GM23338 (cell line): ENCODE results near the gene OBP2A. TPM values are rescaled to one million over a fixed set of nuclear protein-coding genes. Genes with fewer than 3 reads are reported as not detected.

ENCODE experiments used
- ATAC-seq: fragments of 200-7000 bp; cut with Tn5 transposase; 3 replicates; pipeline ENCODE4 v1.9.1; 2020
- DNase-seq: peaks from one replicate; pipeline ENCODE4 v3.0.0-alpha.2; 2015; ENCODE audit warnings: low spot score
- H2AFZ ChIP-seq: fragments of 200-600 bp; sonication (generic); 2 replicates; pipeline ENCODE4 v1.8.0; 2016; ENCODE audit warnings: antibody characterized with exemption, mild to moderate bottlenecking, moderate library complexity
- H3F3A ChIP-seq: fragments of 200-600 bp; sonication (generic); replicated peaks from 2 replicates; pipeline ENCODE4 v1.8.0; 2017; ENCODE audit warnings: antibody characterized with exemption, mixed run types, low read depth
- H3K27ac ChIP-seq: fragments of 200-600 bp; sonication (generic); 2 replicates; pipeline ENCODE4 v1.6.1; 2016; ENCODE audit warnings: low read depth
- H3K27me3 ChIP-seq: fragments of 200-600 bp; sonication (generic); 2 replicates; pipeline ENCODE4 v1.8.0; 2016; ENCODE audit warnings: mild to moderate bottlenecking, mixed run types, moderate library complexity; ENCODE audit not compliant: insufficient read depth
- H3K36me3 ChIP-seq: fragments of 200-600 bp; sonication (generic); 2 replicates; pipeline ENCODE4 v1.8.0; 2016; ENCODE audit warnings: mild to moderate bottlenecking; ENCODE audit not compliant: insufficient read depth
- H3K4me1 ChIP-seq: fragments of 200-600 bp; sonication (generic); 2 replicates; pipeline ENCODE4 v1.8.0; 2016; ENCODE audit warnings: mild to moderate bottlenecking, moderate library complexity; ENCODE audit not compliant: insufficient read depth
- H3K4me2 ChIP-seq: fragments of 200-600 bp; sonication (generic); 2 replicates; pipeline ENCODE4 v1.7.1; 2017; ENCODE audit warnings: mixed run types
- H3K4me3 ChIP-seq: fragments of 200-600 bp; sonication (generic); 2 replicates; pipeline ENCODE4 v1.6.1; 2016; ENCODE audit warnings: mixed run types
- H3K79me2 ChIP-seq: fragments of 200-600 bp; sonication (generic); replicated peaks from 2 replicates; pipeline ENCODE4 v1.8.0; 2017; ENCODE audit warnings: mild to moderate bottlenecking; ENCODE audit not compliant: insufficient read depth
- H3K9me2 ChIP-seq: fragments of 200-600 bp; sonication (generic); 2 replicates; pipeline ENCODE4 v1.8.0; 2017; ENCODE audit not compliant: insufficient read depth
- H4K20me1 ChIP-seq: fragments of 200-600 bp; sonication (generic); replicated peaks from 2 replicates; pipeline ENCODE4 v1.8.0; 2017; ENCODE audit warnings: mild to moderate bottlenecking; ENCODE audit not compliant: insufficient read depth
- H3K27ac Mint-ChIP-seq: 2 replicates; pipeline ENCODE4 v1.8.0; 2020; ENCODE audit warnings: inconsistent platforms, mild to moderate bottlenecking, moderate library complexity, mixed read lengths
- H3K27me3 Mint-ChIP-seq: 3 replicates; pipeline ENCODE4 v1.8.0; 2022; ENCODE audit warnings: low read depth, mild to moderate bottlenecking, moderate library complexity, mixed read lengths, inconsistent platforms; ENCODE audit not compliant: insufficient read depth, poor library complexity
- H3K36me3 Mint-ChIP-seq: 3 replicates; pipeline ENCODE4 v1.8.0; 2021; ENCODE audit warnings: low read depth, mild to moderate bottlenecking, inconsistent platforms, moderate library complexity, mixed read lengths
- H3K4me1 Mint-ChIP-seq: 3 replicates; pipeline ENCODE4 v1.8.0; 2020; ENCODE audit warnings: mild to moderate bottlenecking, inconsistent platforms, mixed read lengths
- H3K4me3 Mint-ChIP-seq: 3 replicates; pipeline ENCODE4 v1.8.0; 2021; ENCODE audit warnings: moderate library complexity, mild to moderate bottlenecking, inconsistent platforms, mixed read lengths
- H3K9me3 Mint-ChIP-seq: 3 replicates; pipeline ENCODE4 v1.8.0; 2020; ENCODE audit warnings: moderate library complexity, mild to moderate bottlenecking, inconsistent platforms, mixed read lengths
- CREB1 ChIP-seq: fragments of 250-450 bp; sonication (Bioruptor Pico); IDR thresholded peaks from 2 replicates; pipeline ENCODE4 v1.5.0; 2020; ENCODE audit warnings: low read depth, mild to moderate bottlenecking, moderate library complexity
- EZH2phosphoT487 ChIP-seq: fragments of 200-600 bp; sonication (generic); IDR thresholded peaks from one replicate; pipeline ENCODE4 v1.8.1; 2018; ENCODE audit warnings: antibody characterized with exemption; ENCODE audit not compliant: unreplicated experiment
- JUNB ChIP-seq: IDR thresholded peaks from one replicate; pipeline ENCODE4 v1.6.1; 2016; ENCODE audit warnings: antibody characterized with exemption; ENCODE audit not compliant: unreplicated experiment
- NANOG ChIP-seq: IDR thresholded peaks from 2 replicates; pipeline ENCODE4 v1.6.1; 2016; ENCODE audit warnings: antibody characterized with exemption, borderline replicate concordance
- POLR2AphosphoS5 ChIP-seq: IDR thresholded peaks from 2 replicates; pipeline ENCODE4 v1.6.1; 2016; ENCODE audit warnings: antibody characterized with exemption, low read depth
- ZNF114 ChIP-seq: fragments of 250-450 bp; sonication (Bioruptor Pico); IDR thresholded peaks from 2 replicates; pipeline ENCODE4 v1.5.0; 2020; ENCODE audit warnings: mild to moderate bottlenecking, moderate library complexity
- ZNF331 ChIP-seq: fragments of 250-450 bp; sonication (Bioruptor Pico); IDR thresholded peaks from 2 replicates; pipeline ENCODE4 v1.5.0; 2020; ENCODE audit warnings: low read depth, mild to moderate bottlenecking, moderate library complexity
- polyA plus RNA-seq: library from polyadenylated mRNA; unstranded; fragments of >200 nt; fragmentation: Nextera tagmentation; extraction: Ambion mirVana; gene quantifications from 2 replicates; pipeline ENCODE4 v1.2.1, GENCODE V29; 2016
- total RNA-seq: library from RNA; depleted of rRNA; stranded (reverse); fragments of >200 nt; shearing (Covaris generic); gene quantifications from 2 replicates; pipeline ENCODE4 v1.2.3, GENCODE V29; 2014
- TF ChIP-seq, protein P1 (sequence below): fragments of 250-450 bp; sonication (Bioruptor Pico); IDR thresholded peaks from 2 replicates; pipeline ENCODE4 v1.5.0; 2020; ENCODE audit warnings: mild to moderate bottlenecking, moderate library complexity
- TF ChIP-seq, protein P2 (sequence below): IDR thresholded peaks from one replicate; pipeline ENCODE4 v1.6.1; 2018; ENCODE audit warnings: antibody characterized with exemption; ENCODE audit not compliant: unreplicated experiment
- TF ChIP-seq, protein P3 (sequence below): IDR thresholded peaks from 2 replicates; pipeline ENCODE4 v1.6.1; 2016; ENCODE audit warnings: antibody characterized with exemption

The OBP2A gene
- total and polyA plus RNA-seq, 2 experiments from 2014 or later = not detected

DNA sequence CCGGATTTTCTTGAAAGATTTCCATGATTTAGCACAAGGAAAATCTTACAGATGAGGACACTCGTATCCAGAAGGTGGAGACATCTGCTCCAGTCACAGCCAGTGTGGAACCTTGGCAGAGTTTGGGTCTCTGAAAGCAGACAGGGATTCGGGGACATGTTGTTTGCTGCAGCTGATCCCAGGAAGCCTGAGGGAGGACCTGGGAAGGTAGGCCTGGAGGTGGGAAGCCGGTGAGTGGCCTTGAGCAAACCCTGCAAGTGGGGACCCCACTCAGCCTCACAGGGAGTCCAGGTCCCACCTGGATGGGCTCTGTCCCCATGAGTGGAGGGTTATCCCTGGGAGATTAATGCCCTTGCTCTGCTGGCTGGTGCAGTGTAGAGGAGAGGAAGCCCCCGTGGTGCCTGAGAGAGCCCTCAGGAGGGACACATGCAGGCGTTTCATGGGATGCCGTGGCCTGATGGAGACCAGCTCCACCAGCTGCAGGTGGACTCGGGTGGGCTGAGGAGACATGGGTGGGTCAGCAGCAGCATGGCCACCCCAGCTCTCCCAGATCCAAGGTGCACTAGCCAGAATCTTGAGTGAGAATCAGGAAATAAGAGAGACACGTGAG, 37.6 kb upstream of the OBP2A start:
- no peak overlapping the region for H3K4me2 ChIP-seq
- no peaks in the 10 kb centered on the region for H3F3A ChIP-seq
- no peaks in the 10 kb centered on the region for H3K4me1 ChIP-seq
- Mint-ChIP-seq H3K27ac (no peak overlapping the region), H3K4me1 (peaks cover 4% of the 10 kb centered on the region; the same call in 2 of the 3 replicates), H3K27me3 (peaks cover 8% of the 10 kb centered on the region), H3K36me3 (peaks cover 19% of the 10 kb centered on the region), H3K9me3 (no peaks in the 10 kb centered on the region; the same call in 2 of the 3 replicates), H3K4me3 (no peak overlapping the region)
- no peaks in the 10 kb centered on the region for H4K20me1 ChIP-seq
- H3K79me2 ChIP-seq = no peaks in the 10 kb centered on the region
- H3K4me3 ChIP-seq = no peak overlapping the region
- H3K9me2 ChIP-seq = no peaks in the 10 kb centered on the region
- no peak overlapping the region for H3K27ac ChIP-seq
- ATAC-seq (no peak), DNase-seq (no peak)
- 0 out of 2 replicates have a peak, but pooled peaks cover 4% of the 10 kb centered on the region for H3K36me3 ChIP-seq
- no peak overlapping the region for H2AFZ ChIP-seq
- no peak for TF ChIP-seq JUNB
- TF ChIP-seq ZNF331 (CRISPR knock-in tag) = no peak
- no peak for TF ChIP-seq EZH2phosphoT487
- no peaks in the 10 kb centered on the region for H3K27me3 ChIP-seq

DNA sequence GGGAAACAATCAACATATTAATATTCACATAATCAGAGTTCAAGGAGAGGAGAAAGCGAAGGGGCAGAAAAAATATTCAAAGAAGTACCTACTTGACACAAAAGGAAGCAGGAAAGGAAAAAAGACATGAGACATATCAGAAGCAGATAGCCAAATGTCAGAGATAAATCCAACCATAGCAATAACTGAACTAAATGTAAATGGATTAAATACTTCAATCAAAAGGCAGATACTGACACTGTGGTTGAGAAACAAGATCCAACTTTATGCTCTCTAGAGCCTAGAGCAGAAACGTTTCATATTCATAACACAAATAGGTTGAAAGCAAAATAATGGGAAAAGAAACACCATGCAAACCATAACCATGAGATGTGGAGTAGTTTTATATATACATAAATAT, 36.5 kb upstream of the OBP2A start:
- Mint-ChIP-seq H3K36me3 (peaks cover 8% of the 10 kb centered on the region), H3K27me3 (peaks cover 9% of the 10 kb centered on the region), H3K4me1 (peaks cover 4% of the 10 kb centered on the region; the same call in 2 of the 3 replicates), H3K9me3 (no peaks in the 10 kb centered on the region; the same call in 2 of the 3 replicates), H3K4me3 (no peak overlapping the region), H3K27ac (no peak overlapping the region)
- H3K27ac ChIP-seq = no peak overlapping the region
- no peak for DNase-seq
- no peaks in the 10 kb centered on the region for H3F3A ChIP-seq
- H3K36me3 ChIP-seq = 0 out of 2 replicates have a peak, but pooled peaks cover under 1% of the 10 kb centered on the region
- no peaks in the 10 kb centered on the region for H4K20me1 ChIP-seq
- H3K9me2 ChIP-seq = no peaks in the 10 kb centered on the region
- no peaks in the 10 kb centered on the region for H3K27me3 ChIP-seq
- ATAC-seq = no peak
- H3K4me3 ChIP-seq = no peak overlapping the region
- H3K4me1 ChIP-seq = no peaks in the 10 kb centered on the region
- no peaks in the 10 kb centered on the region for H3K79me2 ChIP-seq
- no peak overlapping the region for H2AFZ ChIP-seq
- H3K4me2 ChIP-seq = no peak overlapping the region
- TF ChIP-seq POLR2AphosphoS5 (no peak), CREB1 (CRISPR knock-in tag) (no peak), ZNF331 (CRISPR knock-in tag) (no peak), NANOG (no peak), ZNF114 (CRISPR knock-in tag) (no peak), EZH2phosphoT487 (no peak)
- TF ChIP-seq, protein P1, sequence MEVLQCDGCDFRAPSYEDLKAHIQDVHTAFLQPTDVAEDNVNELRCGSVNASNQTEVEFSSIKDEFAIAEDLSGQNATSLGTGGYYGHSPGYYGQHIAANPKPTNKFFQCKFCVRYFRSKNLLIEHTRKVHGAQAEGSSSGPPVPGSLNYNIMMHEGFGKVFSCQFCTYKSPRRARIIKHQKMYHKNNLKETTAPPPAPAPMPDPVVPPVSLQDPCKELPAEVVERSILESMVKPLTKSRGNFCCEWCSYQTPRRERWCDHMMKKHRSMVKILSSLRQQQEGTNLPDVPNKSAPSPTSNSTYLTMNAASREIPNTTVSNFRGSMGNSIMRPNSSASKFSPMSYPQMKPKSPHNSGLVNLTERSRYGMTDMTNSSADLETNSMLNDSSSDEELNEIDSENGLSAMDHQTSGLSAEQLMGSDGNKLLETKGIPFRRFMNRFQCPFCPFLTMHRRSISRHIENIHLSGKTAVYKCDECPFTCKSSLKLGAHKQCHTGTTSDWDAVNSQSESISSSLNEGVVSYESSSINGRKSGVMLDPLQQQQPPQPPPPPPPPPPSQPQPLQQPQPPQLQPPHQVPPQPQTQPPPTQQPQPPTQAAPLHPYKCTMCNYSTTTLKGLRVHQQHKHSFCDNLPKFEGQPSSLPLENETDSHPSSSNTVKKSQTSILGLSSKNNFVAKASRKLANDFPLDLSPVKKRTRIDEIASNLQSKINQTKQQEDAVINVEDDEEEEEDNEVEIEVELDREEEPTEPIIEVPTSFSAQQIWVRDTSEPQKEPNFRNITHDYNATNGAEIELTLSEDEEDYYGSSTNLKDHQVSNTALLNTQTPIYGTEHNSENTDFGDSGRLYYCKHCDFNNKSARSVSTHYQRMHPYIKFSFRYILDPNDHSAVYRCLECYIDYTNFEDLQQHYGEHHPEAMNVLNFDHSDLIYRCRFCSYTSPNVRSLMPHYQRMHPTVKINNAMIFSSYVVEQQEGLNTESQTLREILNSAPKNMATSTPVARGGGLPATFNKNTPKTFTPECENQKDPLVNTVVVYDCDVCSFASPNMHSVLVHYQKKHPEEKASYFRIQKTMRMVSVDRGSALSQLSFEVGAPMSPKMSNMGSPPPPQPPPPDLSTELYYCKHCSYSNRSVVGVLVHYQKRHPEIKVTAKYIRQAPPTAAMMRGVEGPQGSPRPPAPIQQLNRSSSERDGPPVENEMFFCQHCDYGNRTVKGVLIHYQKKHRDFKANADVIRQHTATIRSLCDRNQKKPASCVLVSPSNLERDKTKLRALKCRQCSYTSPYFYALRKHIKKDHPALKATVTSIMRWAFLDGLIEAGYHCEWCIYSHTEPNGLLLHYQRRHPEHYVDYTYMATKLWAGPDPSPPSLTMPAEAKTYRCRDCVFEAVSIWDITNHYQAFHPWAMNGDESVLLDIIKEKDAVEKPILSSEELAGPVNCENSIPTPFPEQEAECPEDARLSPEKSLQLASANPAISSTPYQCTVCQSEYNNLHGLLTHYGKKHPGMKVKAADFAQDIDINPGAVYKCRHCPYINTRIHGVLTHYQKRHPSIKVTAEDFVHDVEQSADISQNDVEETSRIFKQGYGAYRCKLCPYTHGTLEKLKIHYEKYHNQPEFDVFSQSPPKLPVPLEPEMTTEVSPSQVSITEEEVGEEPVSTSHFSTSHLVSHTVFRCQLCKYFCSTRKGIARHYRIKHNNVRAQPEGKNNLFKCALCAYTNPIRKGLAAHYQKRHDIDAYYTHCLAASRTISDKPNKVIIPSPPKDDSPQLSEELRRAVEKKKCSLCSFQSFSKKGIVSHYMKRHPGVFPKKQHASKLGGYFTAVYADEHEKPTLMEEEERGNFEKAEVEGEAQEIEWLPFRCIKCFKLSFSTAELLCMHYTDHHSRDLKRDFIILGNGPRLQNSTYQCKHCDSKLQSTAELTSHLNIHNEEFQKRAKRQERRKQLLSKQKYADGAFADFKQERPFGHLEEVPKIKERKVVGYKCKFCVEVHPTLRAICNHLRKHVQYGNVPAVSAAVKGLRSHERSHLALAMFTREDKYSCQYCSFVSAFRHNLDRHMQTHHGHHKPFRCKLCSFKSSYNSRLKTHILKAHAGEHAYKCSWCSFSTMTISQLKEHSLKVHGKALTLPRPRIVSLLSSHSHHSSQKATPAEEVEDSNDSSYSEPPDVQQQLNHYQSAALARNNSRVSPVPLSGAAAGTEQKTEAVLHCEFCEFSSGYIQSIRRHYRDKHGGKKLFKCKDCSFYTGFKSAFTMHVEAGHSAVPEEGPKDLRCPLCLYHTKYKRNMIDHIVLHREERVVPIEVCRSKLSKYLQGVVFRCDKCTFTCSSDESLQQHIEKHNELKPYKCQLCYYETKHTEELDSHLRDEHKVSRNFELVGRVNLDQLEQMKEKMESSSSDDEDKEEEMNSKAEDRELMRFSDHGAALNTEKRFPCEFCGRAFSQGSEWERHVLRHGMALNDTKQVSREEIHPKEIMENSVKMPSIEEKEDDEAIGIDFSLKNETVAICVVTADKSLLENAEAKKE = no peak
- TF ChIP-seq, protein P2, sequence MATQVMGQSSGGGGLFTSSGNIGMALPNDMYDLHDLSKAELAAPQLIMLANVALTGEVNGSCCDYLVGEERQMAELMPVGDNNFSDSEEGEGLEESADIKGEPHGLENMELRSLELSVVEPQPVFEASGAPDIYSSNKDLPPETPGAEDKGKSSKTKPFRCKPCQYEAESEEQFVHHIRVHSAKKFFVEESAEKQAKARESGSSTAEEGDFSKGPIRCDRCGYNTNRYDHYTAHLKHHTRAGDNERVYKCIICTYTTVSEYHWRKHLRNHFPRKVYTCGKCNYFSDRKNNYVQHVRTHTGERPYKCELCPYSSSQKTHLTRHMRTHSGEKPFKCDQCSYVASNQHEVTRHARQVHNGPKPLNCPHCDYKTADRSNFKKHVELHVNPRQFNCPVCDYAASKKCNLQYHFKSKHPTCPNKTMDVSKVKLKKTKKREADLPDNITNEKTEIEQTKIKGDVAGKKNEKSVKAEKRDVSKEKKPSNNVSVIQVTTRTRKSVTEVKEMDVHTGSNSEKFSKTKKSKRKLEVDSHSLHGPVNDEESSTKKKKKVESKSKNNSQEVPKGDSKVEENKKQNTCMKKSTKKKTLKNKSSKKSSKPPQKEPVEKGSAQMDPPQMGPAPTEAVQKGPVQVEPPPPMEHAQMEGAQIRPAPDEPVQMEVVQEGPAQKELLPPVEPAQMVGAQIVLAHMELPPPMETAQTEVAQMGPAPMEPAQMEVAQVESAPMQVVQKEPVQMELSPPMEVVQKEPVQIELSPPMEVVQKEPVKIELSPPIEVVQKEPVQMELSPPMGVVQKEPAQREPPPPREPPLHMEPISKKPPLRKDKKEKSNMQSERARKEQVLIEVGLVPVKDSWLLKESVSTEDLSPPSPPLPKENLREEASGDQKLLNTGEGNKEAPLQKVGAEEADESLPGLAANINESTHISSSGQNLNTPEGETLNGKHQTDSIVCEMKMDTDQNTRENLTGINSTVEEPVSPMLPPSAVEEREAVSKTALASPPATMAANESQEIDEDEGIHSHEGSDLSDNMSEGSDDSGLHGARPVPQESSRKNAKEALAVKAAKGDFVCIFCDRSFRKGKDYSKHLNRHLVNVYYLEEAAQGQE = no peak
- TF ChIP-seq, protein P3, sequence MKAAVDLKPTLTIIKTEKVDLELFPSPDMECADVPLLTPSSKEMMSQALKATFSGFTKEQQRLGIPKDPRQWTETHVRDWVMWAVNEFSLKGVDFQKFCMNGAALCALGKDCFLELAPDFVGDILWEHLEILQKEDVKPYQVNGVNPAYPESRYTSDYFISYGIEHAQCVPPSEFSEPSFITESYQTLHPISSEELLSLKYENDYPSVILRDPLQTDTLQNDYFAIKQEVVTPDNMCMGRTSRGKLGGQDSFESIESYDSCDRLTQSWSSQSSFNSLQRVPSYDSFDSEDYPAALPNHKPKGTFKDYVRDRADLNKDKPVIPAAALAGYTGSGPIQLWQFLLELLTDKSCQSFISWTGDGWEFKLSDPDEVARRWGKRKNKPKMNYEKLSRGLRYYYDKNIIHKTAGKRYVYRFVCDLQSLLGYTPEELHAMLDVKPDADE = no peak
